ENCODE data around the gene EHMT2.
"Not testable (repeated sequence)": the region's sequence is repeated elsewhere in the genome, so short reads cannot be mapped to it uniquely, and the experiment has no call there.

The EHMT2 gene

DNA sequence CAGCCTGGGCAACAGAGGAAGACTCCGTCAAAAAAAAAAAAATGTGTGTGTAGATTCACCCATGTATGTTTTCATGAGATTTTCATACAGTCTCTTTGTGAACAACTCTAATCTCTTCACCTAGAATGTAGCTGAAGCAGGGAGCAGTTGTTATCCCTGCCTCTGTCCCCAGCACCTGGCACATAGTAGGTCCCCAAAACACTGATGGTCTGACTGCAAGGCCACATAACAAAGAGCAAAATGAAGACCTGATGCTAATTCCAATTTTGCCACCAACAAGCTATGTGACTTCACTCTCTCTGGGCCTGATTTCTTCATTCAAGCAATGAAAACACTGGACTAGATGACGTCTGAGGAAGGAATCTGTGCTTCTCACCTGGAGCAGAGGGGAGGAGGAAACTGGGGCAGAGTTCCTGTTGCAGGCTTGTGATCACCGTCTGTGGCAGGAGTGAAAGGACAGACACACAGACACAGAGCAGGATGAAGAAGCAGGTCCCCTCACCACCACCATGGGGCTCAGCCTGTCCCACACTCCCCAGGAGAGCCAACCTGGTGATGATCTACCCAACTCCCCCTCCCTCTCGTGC is 23.3 kb downstream of the EHMT2 start:
- DNase-seq (ENCODE audit: low spot score): no peak
- in situ Hi-C loops (cut with MboI; ENCODE audit: low pct_unique_long_range_greater_than_20kb, low sequenced_read_pairs, unreplicated experiment): no loop called here
- TF ChIP-seq CTCF (IDR thresholded peaks at IDR 0.05; ENCODE audit: extremely low read depth, insufficient read depth, missing control alignments): no peak

DNA sequence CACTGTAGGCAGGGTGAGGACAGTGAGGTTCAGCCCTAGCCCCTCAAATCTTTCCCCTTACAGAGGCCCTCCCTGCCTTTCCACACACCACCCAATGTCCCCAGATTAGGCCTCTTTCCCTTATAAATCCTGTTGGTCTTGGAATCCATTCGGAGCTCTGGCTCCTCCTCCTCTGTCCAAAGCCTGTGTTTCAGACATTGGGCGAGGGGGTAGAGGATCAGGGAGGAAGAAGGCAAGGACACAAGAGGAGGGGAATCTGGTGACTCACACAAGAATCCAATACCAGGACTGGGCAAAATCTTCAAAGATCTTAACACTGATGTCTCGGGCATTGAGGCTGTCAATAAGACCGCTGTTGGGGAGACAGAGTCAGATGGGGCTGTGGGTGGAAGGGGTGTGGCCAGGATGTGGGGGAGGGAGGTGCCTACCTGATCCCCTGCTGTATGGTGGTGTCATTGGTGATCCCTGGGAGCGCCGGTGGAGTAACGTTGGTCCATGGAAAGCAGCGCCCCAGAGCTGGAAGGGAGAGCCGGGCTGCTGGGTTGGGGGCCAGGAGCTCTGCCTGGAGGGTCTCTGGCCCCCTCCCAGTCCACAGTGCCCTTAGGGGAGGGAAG is 26.3 kb downstream of the EHMT2 start:
- in situ Hi-C loops (cut with MboI; ENCODE audit: low pct_unique_long_range_greater_than_20kb, low sequenced_read_pairs, unreplicated experiment): no loop called here
- DNase-seq (ENCODE audit: low spot score): no peak
- TF ChIP-seq CTCF (IDR thresholded peaks at IDR 0.05; ENCODE audit: extremely low read depth, insufficient read depth, missing control alignments): no peak

- no peak for DNase-seq (ENCODE audit: low spot score)
- TF ChIP-seq CTCF (IDR thresholded peaks at IDR 0.05; ENCODE audit: extremely low read depth, insufficient read depth, missing control alignments): peak; percentile 28
- in situ Hi-C loops (cut with MboI; ENCODE audit: low pct_unique_long_range_greater_than_20kb, low sequenced_read_pairs, unreplicated experiment): no loop called here
These were observed 27.0 kb downstream of the EHMT2 start for GRCh38 chr6:31870385-31870921.

DNA sequence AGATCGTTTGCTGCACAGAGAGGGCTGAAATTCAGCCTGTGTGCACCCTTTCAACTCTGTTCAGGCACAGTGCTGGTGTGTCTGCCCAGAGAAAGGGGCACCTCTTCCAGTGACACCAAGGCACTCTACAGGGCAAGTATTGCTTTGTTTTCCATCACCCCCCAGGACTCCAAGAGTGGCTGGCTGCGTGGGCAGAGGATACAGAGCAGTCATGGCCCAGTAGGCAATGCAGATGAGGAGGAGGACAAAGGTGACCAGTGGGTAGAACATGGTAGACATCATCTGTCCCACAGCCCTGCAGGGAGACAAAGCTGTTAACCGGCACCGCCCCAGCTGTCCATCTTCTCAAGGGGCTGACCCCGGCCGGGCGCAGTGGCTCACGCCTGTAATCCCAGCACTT is 28.2 kb downstream of the EHMT2 start:
- in situ Hi-C loops (cut with MboI; ENCODE audit: low pct_unique_long_range_greater_than_20kb, low sequenced_read_pairs, unreplicated experiment): no loop called here
- TF ChIP-seq CTCF (IDR thresholded peaks at IDR 0.05; ENCODE audit: extremely low read depth, insufficient read depth, missing control alignments): no peak
- DNase-seq (ENCODE audit: low spot score): no peak

DNA sequence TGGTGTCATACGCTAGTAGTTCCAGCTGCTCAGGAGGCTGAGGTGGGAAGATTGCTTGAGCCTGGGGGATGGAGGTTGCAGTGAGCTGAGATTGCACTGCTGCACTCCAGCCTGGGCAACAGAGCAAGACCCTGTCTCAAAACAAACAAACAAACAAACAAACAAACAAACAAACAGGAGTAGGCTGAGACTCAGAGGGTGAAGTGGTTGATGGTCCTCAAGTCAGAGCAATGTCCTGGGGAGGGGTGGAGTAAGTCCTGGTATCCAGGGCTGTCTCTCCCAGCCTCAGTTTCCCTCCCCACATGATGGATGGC is 28.9 kb downstream of the EHMT2 start:
- DNase-seq (ENCODE audit: low spot score); in situ Hi-C loops (cut with MboI; ENCODE audit: low pct_unique_long_range_greater_than_20kb, low sequenced_read_pairs, unreplicated experiment): not testable (repeated sequence)

DNA sequence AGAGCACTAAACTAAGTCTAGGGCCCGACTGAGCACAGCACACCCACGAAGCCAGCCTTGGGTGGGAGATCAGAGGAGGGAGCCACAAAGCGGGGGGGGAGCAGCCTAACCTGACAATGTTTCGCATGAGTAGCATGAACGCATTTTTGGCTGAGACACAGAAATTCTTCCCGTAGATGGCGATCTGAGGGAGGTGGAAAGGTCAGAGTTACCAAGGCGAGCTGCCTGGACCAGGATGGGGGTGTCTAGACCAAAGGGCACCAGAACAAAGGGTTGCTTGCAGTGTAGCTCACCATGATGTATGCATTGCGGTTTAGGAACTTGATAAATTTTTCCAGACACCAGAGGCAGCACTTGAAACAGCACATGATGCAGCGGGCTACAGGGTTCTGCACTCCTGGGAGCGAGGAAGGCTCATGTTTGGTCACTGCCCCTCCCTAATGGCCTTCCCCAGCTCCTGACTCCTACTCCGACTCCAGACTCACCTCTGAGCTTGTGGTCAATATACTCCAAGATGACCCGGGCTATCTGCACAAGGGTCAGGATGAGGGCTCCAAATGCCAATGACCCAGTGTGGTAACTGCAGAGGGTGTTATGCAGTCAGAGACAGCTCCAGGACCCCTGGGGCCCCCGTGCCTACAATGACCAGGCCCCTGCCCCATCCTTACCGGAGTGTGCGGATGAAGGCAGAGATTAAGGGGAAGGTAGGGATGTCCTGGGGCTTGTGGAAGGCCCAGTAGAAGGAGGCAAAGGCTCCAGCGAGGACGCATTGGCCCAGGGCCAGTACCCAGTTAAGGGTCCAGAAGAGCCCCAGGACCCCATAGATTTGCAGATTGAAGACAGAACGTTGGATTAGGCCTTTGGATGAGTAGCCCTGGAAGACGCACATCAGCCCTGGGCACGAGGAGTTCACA is 32.0 kb downstream of the EHMT2 start:
- in situ Hi-C loops (cut with MboI; ENCODE audit: low pct_unique_long_range_greater_than_20kb, low sequenced_read_pairs, unreplicated experiment): no loop called here
- no peak for DNase-seq (ENCODE audit: low spot score)
- no peak for TF ChIP-seq CTCF (IDR thresholded peaks at IDR 0.05; ENCODE audit: extremely low read depth, insufficient read depth, missing control alignments)

- in situ Hi-C loops (cut with MboI; ENCODE audit: low pct_unique_long_range_greater_than_20kb, low sequenced_read_pairs, unreplicated experiment): no loop called here
- no peak for DNase-seq (ENCODE audit: low spot score)
- TF ChIP-seq CTCF (IDR thresholded peaks at IDR 0.05; ENCODE audit: extremely low read depth, insufficient read depth, missing control alignments): no peak
These were observed 32.7 kb downstream of the EHMT2 start for GRCh38 chr6:31864818-31865204.

GRCh38 chr6:31864123-31864562 is 33.4 kb downstream of the EHMT2 start:
- DNase-seq (ENCODE audit: low spot score); in situ Hi-C loops (cut with MboI; ENCODE audit: low pct_unique_long_range_greater_than_20kb, low sequenced_read_pairs, unreplicated experiment): not testable (repeated sequence)

Data from GM13977 (cell line).